ENCODE measurements around the gene CELA1. TPM values are rescaled to one million over a fixed set of nuclear protein-coding genes. Genes with fewer than 3 reads are reported as not detected.

Gene CELA1
- total and polyA plus RNA-seq, 8 donors: not detected

DNA sequence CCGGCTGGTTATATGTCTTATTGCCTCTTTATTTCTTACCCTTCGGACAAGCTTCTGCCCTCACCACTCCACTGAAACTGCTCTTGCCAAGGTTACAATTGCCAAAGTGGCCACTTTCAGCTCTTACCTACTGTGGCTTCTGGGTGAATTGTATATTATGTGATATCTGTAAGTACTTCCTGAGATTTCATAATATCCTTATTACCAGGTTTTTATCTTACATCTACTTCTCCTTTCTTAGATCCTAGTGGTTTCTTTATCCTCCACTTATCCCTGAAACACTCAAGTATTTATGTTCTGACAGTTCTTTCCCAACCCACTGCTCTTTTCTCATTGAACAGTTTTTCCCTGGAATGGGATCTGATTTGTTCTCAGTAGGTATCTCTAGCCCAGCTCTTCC, 10.5 kb downstream of the CELA1 start:
- H3K9me3 ChIP-seq: no peaks in the 10 kb centered on the region
- TF ChIP-seq, protein P1, sequence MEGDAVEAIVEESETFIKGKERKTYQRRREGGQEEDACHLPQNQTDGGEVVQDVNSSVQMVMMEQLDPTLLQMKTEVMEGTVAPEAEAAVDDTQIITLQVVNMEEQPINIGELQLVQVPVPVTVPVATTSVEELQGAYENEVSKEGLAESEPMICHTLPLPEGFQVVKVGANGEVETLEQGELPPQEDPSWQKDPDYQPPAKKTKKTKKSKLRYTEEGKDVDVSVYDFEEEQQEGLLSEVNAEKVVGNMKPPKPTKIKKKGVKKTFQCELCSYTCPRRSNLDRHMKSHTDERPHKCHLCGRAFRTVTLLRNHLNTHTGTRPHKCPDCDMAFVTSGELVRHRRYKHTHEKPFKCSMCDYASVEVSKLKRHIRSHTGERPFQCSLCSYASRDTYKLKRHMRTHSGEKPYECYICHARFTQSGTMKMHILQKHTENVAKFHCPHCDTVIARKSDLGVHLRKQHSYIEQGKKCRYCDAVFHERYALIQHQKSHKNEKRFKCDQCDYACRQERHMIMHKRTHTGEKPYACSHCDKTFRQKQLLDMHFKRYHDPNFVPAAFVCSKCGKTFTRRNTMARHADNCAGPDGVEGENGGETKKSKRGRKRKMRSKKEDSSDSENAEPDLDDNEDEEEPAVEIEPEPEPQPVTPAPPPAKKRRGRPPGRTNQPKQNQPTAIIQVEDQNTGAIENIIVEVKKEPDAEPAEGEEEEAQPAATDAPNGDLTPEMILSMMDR (IDR thresholded peaks at IDR 0.05): no peak
- H3K36me3 ChIP-seq: no peaks in the 10 kb centered on the region
- peaks cover 4 to 32% of the 10 kb centered on the region in 2 donors for H3K4me1 ChIP-seq
- peak overlapping the region; percentile 26 to 64 for H3K27ac ChIP-seq
- H3K4me3 ChIP-seq: no peak overlapping the region
- ATAC-seq (peak; percentile 89), DNase-seq (peak in 1 of 4 donors; percentile 24)
- intact Hi-C loops (cut with DNase I): no loop called here
- H3K27me3 ChIP-seq: no peaks in the 10 kb centered on the region

DNA sequence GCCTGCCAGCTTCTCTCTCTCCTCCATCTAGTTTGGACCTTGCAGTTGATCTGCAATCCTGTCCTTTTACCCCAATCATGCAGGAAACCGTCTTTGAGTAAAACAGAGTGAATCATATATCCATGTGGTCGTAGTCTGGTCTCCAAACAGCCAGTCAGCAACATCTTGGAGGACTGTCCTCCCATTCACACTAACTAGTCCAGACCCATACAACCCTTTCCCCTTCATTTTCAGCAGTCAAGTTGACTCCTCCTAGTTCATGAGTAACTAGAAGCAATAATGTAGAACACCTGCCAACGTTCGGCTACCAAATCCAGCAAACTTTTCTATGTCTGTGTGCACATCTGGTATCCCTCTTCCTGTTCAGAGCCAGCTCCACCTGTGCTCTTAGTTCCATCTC, 11.7 kb downstream of the CELA1 start:
- Histone ChIP-seq H3K4me1 (peaks cover 4 to 33% of the 10 kb centered on the region in 2 donors), H3K9me3 (no peaks in the 10 kb centered on the region), H3K4me3 (no peak overlapping the region), H3K27ac (peak overlapping the region in 1 of 2 donors; percentile 64), H3K36me3 (no peaks in the 10 kb centered on the region), H3K27me3 (no peaks in the 10 kb centered on the region)
- intact Hi-C loops (cut with DNase I): no loop called here
- TF ChIP-seq, protein P1 (IDR thresholded peaks at IDR 0.05): no peak
- ATAC-seq (no peak), DNase-seq (no peak)

DNA sequence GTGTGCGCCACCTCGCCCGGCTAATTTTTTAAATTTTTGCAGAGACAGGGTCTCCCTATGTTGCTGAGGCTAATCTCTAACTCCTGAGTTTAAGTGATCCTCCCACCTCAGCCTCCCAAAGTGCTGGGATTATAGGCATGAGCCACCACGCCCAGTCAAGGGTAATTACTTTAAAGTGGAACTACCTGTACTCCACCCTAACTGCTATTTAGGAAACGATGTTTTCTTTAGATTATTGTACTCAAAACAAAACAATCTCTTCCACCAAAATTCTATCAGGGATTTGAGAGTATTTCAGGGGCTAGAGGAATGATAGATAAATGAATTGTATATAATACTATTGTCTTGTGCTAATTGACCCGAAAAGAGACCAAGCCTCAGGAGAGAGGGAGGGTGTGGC, 12.9 kb downstream of the CELA1 start:
- DNase-seq (no peak), ATAC-seq (no peak)
- Histone ChIP-seq H3K9me3 (no peaks in the 10 kb centered on the region), H3K27ac (no peak overlapping the region), H3K36me3 (no peaks in the 10 kb centered on the region), H3K4me3 (no peak overlapping the region), H3K27me3 (no peaks in the 10 kb centered on the region), H3K4me1 (peaks cover 4 to 45% of the 10 kb centered on the region in 2 donors)
- intact Hi-C loops (cut with DNase I): no loop called here
- TF ChIP-seq, protein P1 (IDR thresholded peaks at IDR 0.05): no peak

DNA sequence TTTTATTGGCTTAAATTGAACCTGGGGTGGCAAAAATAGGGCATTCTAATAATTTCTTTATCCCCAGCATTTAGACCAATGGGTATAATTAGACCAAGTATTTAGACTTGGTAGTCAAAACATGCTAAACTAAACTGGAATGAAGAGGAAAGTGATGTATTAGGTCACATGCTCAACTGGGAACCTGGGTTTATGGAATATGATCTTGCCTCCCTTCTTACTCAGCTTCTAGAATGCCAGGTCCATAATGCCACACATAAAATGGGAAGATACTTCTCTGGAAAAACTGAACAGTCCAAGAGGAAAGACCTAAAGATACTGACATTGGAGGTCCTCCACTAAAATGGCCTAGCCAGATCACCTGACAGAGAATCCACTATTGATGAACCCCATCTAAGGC, 16.3 kb downstream of the CELA1 start:
- intact Hi-C loops (cut with DNase I): no loop called here
- Histone ChIP-seq H3K4me3 (no peak overlapping the region), H3K27me3 (no peaks in the 10 kb centered on the region), H3K27ac (peak overlapping the region in 1 of 2 donors; percentile 70), H3K4me1 (peaks cover 16 to 62% of the 10 kb centered on the region in 2 donors), H3K9me3 (no peaks in the 10 kb centered on the region), H3K36me3 (no peaks in the 10 kb centered on the region)
- DNase-seq (no peak), ATAC-seq (no peak)
- TF ChIP-seq, protein P1 (IDR thresholded peaks at IDR 0.05): no peak

DNA sequence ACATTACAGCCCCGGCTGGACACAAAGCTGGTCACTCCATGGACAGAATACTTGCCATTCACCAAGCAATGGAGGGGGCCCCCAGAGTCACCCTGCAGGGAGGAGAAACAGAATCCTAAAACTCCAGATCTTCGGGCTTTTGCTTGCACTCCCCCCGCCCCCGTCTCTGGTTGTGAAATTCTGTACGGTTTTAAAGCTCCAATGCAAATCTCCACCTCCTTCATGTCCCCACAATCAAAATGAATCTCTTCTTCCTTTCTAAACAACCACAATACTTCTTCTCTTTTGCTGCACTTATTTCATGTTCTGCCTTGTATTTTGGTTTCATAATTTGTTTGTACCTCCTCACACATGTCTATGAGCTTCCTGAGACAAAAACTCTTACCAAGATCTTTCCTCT, 16.7 kb downstream of the CELA1 start:
- ATAC-seq (no peak), DNase-seq (no peak)
- peaks cover 16 to 62% of the 10 kb centered on the region in 2 donors for H3K4me1 ChIP-seq
- H3K36me3 ChIP-seq: no peaks in the 10 kb centered on the region
- TF ChIP-seq, protein P1 (IDR thresholded peaks at IDR 0.05): no peak
- no peak overlapping the region for H3K4me3 ChIP-seq
- no peaks in the 10 kb centered on the region for H3K9me3 ChIP-seq
- intact Hi-C loops (cut with DNase I): no loop called here
- H3K27me3 ChIP-seq: no peaks in the 10 kb centered on the region
- peak overlapping the region in 1 of 2 donors; percentile 70 for H3K27ac ChIP-seq
